Stimulated activated CD4-positive, alpha-beta T cell treated with anti-CD3 and anti-CD28 coated beads, Interleukin-4, amount 100 ng/mL, for 1 hour (primary cell): ENCODE results near the gene KCNK18.
"Not testable (repeated sequence)": the region's sequence is repeated elsewhere in the genome, so short reads cannot be mapped to it uniquely, and the experiment has no call there.

Experiments
- DNase-seq: peaks from one replicate; pipeline ENCODE4 v3.0.0-alpha.2; 2020

The KCNK18 gene

DNA sequence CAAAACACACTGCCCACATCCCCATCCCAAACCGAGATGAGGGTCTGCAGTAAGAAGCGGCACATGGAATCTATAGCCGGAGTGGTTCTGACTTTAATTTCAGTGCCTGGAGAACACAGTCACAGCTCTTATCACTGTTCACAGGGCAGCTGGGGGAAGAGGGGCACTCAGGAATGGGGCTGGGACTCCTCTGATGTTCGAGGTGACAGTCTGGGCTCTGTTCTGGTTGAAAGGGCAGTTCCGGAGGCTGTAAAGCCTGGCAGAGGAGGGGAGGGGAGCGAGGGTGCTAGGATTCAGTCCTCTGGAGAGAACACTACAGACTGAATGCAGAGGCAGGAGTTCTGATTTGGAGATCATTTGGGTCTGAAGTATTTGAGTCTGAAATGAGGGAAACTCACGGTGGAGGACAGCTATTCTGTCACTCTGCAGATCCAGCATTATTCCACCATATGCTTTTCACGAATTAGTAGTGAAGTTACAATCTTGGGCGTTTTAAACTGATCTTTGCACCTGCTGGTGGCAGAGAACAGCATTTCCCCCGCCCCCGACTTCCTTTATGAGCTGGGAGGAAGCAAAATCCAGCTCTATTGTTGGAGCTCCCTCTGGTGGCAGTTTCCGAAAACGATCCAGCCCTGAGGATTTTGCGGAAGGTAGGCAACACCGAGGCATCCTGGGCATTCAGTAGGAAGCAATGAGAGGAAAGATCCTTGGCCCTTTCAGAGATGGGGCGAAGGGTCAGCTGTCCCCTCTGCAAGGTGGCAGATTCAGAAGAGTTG lies 22.7 kb upstream of the KCNK18 start:
- peak; percentile 84 for DNase-seq

DNA sequence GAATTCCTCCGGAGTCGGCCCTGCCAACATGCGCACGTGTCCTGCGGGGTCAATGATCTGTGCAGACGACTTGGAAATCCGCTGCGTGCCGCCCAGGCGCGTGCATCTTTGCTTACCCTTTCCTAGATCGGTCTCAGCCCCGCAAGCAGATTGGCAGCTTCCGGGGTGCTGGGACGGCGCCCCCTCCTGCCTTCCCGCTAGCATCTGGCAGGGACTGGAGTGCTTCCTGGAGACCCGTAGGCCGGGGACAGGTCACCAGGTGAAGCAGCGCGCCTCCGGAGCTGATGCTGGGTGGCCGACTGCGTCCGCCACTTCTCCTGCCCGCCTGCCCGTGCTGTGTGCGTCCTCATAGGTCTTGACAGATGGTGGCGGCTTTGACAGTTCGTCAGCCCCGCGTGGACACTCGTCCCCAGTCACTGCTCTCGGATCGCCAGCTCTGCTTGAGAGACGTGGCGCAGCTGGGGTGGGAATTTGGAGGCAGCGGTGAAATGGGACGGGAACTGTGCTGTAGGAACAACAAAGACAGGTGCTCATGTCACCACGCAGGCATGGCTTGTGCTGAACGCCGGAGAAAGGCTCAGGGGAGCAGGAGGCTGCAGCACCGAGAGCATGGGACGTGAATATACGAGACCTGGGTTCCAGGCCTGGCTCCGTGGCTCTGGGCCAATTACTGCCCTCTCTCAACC lies 21.9 kb upstream of the KCNK18 start:
- peak; percentile 30 for DNase-seq

DNA sequence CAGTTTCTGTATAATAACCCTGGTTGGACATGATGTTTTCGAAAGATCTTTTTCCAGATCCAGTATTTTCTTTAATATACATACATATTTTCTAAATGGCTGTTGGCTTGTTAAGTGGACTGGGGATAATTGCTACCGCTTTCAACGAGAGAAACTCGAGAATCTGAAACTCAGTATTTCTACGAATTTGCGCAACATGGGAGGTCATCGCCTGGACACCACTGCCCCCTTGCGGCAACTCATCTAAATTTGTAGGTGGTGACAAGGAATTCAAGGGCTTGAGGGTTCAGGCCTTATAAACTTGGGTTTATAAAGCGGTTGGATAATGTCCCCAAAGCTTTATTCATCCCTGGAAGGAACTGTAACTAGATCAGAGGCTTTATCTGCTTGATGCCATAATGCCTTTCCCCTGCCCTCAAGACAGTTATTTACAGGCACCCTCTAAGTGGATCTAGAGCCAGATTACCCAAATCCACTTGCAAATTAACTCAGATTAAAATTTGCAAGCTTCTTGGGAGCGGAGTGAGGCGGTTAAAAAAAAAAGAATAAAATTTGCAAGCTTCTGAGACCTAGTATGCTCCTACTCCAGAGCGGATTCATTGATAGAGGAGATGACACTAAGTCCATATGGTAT lies 21.3 kb upstream of the KCNK18 start:
- DNase-seq, result peak; percentile 81

DNA sequence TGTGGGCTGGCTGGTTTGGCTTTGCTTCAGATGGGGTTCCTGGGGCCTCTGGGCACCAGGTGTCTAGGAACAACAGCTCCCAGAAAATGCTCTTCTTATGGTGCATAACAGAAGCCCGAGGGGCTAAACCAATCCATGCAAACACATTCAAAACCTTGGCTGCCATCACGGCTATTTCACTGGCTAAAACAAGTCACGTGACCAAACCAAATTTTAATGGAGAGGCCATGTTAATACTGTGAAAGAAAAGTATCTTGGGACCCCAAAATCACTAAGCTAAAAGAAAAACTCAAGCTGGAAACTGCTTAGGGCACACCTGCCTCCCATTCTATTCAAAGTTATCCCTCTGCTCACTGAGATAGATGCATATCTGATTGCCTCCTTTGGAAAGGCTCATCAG lies 19.1 kb upstream of the KCNK18 start:
- DNase-seq, result no peak

DNA sequence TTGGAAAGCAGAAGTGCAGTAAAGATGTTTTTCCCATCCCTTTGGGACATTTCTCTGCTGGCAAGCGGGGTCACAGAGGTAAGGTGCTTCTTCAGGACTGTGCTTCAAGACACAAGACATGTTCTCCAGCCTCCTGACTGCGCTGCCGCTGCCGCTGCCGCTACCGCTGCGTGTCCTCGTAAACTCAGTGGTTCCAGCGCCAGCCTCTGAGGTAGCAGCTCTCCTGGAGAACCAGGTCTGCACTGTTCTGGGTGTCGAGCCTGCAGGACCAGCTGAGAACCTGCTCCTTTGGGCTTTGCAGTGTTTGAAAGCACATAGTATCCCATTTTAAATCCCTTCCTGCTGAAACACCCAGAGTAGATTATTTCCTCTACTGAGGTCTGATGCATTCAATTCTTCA lies 13.0 kb upstream of the KCNK18 start:
- DNase-seq, result no peak

DNA sequence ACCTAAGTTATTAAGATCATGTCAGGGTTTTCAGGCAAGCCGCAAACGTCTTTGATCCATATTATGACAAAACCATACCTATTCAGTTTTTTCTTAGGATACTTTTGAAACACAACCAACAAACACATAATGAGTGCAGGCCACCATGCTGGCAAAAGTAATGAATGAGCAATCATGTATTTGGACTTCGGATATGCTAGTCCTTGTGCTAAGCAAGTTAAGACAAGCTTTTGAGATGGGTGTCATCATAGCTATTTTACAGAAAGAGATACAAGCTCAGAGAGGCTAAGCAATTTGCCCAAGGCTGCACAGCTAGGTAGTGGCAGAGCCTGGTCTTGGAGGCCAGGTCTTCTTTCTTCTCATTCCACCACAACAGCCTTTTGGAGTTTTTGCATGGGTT lies 12.5 kb upstream of the KCNK18 start:
- no peak for DNase-seq

DNA sequence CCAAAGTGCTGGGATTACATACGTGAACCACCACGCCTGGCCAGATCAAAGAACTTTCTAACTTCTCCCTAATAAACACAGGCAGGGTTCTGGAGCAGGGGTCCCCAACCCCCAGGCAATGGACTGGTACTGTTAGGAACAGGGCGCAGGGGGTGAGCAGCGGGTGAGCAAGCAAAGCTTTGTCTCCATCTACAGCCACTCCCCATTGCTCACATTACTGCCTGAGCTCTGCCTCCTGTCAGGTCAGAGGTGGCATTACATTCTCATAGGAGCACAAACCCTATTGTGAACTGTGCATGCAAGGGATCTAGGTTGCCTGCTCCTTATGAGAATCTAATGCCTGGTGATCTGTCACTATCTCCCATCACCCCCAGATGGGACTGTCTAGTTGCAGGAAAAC lies 11.5 kb upstream of the KCNK18 start:
- not testable (repeated sequence) for DNase-seq

DNA sequence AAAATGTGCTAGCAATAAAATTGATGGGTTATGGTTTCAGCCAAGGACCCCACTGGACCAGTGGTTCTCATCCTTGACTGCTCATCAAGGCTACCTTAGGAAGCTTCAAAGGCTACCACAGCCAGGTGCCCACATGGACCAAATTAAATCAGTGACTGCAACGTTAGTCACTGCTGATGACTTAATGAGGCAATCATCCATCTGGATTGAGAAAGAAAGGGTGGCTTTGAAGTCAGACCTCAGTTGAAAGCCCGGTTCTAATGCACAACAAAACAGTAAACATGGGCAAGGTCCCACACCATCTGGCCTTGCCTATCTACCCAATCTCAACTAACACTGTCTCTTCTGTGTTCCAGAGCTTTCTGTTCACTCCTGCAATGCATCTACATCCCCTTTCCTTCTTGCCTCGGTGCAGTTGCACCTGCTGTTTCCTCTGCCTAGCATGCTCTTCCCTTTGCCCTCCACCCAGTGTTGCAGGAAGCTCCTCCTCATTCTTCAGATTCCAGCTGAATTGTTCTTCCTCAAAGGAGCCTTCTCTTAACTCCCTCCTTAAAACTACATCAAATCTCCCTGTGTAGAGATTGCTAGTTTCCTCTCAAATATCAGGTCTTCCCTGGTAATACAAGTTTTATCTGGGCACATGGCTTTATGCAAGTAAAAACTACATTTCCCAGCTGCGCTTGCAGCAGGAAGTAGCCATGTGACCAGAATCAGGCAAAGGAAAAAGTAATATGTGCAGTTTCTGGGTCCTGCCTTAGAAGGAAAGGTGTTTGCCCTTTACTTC lies 10.3 kb upstream of the KCNK18 start:
- DNase-seq, result no peak

DNA sequence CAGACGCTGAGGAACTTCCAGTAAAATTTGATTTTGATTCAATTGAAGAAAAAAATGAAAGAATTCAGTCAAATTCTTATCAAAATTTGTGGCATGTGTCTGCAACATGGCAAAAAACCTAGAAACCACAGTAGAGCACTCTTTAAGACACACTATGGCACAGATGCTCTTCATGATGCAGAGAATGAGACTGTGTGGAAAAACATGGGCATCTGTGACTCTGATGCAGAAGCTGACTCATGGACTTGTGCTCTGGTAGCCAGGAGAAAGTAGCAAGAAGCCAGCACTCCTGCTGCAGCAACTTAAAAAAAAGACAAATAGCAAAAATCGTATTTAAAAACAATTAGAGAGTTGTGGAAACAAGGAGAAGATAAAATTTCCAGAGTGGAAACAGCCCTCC lies 8.9 kb upstream of the KCNK18 start:
- DNase-seq, result no peak

DNA sequence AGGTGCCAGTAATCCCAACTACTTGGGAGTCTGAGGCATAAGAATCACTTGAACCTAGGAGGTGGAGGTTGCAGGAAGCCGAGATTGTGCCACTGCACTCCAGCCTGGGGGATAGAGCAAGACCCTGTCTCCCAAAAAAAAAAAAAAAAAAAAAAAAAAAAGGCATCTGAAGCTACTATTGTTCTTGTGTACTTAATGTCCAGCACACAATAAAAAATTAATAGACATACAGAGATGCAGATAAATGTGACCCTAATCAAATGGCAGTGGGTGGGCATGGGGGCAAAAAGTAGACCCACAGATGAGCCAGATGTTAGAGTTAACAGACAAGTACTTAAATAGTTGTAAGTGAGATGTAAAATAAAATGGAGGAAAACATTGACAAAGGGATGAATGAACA lies 7.7 kb upstream of the KCNK18 start:
- DNase-seq, result no peak

DNA sequence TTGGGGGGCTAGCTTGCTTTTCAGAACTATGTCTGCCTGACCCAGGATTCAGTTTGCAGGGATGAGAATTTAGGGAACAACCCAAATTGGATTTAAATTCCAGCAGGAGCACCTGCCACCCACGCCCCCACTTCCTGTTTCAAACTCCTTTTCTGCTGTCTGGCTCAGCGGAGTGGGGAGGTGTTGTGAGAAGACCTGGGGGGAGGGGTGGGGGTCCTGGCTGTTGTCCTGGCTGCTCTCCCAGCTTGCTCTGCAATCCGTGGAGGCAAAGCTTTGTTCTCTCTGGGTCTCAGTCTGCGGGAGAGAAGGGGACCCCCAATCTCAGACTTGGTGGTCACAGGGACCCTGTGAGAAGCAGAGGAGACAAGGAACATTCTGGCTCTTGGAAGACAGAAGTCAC lies 799 bp downstream of the KCNK18 start:
- no peak for DNase-seq

DNA sequence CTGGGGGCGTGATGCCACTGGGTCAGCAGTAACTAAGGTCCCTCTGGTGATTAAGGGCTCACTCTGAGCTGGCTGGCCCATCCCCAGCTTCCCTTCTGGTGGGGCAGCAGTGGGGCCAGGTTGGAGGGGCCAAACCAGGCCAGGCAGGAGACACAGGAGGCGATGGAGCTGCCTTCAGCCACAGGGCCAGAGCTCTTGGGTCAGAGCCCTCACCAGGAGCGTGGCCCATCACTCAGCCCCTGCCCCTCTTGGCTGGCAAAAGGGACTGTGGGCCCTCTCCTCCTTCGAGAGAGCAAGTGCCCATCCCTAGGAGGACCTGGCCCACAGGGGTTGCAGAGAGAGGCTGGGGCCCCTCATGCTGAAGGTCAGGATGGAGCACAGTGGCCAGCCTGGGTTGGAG lies 4.5 kb downstream of the KCNK18 start:
- no peak for DNase-seq

DNA sequence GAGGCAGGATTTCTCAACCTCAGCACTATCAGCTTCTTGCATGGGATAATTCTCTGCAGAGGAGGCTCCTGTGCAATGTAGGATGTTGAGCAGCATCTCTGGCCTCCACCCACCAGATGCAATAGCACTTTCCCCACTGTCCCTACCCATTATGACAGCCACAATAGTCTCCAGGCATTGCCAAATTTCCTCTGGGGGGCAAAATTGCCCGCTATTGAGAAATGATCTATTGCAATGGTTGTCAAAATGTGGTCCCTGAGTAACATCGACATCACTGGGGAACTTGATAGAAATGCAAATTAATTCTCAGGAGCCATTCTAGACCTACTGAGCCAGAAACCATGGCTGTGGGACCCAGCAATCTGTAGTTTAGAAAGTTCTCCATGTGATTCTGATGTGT lies 7.0 kb downstream of the KCNK18 start:
- no peak for DNase-seq

DNA sequence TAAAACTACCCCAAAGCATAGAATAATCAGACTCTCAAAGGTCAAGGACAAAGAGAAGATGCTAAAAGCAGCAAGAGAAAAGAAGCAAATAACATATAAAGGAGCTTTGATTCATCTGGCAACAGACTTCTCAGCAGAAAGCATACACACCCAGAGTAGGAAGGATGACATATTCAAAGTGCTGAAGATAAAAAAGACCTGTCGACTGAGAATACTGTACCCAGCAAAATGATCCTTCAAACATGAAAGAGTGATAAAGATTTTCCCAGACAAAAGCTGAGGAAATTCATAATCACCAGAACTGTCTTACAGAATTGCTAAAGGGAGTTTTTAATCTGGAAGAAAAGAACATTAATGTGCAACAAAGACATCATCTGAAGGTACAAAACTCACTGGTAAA lies 14.9 kb downstream of the KCNK18 start:
- no peak for DNase-seq

DNA sequence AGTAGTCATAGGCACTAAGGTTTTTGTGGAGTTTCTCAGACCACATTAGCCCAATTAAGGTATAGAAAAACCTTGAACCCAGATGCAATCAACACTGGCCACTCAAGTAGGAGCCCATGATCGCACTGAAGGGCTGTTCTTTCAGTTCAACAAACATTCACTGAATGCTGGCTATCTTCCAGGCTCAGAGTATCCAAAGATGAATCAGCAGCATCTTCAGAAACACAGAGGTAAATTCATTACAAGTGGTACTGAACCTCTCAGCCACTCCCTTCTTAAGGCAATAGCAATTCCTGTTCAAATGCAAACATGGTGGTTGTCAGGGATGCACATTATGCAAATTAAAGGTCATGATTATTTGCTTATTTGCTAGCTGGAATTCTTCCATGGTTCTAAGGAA lies 17.1 kb downstream of the KCNK18 start:
- no peak for DNase-seq

DNA sequence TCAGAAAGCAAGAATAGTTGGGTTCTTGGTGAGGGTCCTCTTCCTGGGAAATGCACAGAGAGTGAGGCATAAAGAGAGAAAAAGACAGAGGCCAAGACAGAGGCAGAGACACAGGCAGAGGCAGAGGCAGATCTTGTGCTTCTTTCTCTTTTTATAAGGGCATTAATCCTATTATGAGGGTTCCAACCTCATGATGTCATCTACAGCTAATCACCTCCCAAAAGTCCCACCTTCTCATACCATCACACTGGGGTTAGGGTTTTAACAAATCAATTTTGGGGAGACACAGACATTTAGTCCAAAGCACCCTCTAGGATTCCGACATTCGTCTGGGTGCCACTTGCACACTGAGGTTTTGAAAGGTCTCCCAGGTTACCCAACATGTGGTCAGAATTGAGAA lies 17.8 kb downstream of the KCNK18 start:
- DNase-seq, result no peak

DNA sequence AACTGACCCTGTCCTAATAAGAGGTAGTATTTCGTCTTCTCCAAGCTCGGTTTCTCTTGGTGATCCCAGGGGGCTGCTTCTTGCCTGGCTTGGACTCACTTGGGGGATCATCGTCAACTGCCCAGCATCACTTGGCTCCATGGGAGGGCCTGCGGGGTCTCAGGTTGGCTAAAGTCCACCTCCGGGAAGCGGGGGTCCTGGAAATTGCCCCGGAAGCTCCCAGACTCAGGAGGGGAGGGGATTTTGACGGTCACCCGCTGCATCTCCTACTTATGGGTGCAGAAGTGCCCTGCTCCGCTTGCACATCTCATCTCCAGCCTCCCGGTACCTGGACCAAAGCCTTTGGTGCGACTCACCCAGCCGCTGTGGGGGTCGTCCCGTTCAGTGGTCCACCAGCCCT lies 18.7 kb downstream of the KCNK18 start:
- no peak for DNase-seq

DNA sequence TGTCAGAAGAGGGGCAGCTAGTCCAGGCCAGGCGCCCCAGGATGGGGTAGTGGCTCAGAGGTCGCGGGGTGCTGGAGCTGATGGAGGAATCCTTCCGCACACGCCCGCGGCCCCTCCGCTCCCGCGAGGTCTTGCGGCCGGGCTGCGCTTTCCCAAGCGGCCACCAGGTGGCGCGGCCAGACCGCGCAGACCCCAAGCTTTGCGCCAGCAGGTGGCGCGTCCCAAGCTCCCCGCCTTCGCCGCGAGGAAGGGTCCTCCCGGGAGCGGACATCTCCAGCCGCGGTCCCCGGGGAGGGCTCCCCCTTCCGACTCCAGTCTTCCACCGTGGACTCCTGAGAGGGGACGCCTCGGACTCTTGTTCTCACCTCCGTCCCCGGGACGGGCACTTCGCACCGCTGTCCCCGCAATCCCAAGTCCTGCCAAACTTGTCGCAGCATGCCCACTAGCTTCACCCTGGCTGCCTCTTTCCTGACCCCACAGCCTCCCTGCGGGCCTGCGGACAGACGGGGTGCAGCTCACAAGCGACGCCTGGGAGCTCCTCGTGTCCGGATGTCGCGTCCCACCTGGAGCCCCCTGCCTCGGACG lies 19.4 kb downstream of the KCNK18 start:
- DNase-seq, result peak; percentile 75

DNA sequence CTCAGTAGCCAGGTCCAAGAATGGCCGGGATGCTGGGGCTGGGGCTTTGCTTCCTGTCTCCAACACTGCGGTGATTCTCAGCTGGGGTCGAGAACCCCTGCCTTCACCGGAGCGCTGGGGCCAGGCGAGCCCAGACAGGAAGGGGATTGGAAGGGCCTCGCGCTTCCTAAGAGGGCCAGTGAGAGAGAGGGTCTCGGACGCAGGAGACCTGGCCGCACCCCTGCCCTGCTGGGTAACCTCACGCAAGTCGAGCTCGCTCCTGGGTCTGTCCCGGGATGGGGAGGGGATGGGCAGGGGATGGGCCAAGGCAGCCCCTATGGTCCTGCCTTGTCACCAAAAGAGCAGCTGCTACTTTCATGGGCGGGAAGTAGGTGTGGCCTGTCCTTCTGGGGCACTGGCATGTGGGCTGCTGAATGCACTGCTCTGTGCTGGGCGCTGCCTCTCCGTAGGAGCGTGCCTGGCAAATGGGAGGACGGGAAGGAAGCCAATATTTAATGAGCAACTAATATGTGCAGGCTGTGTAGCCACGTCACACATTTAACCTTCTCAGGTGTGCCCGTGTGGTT lies 20.0 kb downstream of the KCNK18 start:
- peak; percentile 13 for DNase-seq

DNA sequence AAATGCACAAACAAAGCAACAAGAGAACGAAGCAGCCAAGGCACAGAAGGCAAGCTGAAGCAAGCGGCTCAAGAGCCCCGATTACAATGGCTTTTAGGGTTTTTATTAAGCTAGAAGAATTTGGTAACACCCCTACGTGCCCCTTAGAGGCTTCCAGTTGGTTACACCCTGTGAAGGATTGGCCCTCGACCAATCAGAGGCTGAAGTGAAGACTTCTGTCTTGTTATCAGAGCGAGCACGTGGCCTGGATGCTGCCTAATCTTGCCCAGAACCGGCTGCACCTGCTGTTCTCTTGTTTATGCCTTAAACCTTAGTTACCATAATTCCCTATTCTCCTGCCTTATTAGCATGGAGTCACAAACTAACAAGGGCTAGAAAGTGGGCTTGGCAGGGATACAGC lies 21.4 kb downstream of the KCNK18 start:
- no peak for DNase-seq

DNA sequence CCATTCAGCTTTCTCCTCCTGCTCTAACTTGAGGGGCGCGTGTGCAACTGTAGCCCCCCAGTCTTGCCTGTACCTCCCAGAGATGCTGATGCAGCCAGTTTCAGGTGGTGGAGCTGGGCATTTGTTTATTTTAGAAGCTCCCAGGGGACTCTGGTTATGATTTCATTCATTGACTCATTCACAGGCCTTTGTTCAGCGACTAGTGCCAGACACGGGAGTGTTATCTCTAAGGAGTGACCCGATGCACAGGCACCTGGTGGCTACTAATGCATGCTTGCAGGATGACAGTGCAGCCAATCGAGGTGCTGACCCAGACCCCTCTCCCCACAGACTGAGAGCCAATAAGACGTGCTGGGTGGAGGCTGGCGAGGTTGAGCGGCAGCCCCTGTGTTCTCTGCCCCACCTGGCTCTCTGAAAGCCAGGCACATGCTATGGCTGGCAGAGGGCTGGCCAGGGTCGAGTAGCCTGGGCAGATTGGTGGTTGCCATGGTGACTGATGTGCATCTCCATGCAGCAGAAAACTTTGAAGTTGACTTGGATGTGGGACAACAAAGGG lies 23.9 kb downstream of the KCNK18 start:
- DNase-seq, result no peak

DNA sequence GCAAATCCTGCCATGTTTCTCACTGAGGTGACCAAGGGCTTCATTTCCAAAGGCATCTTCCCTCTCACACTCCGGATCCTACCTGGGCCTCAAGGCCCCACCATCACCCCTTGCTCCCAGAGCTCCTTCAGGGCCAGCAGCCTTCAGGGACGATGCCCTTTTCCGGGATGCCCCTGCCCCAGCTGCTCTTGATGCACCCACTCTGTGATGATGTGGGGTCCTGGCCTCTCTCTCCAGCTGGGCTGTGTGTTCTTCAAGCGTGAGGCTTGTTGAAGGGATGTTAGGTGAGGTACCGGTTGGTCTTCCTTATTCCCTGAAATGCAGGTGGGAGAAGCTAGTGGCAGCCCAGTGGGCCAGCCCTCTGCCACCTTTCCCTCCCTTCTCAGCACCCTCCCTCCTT lies 25.3 kb downstream of the KCNK18 start:
- DNase-seq, result no peak
